Karpas-422 (cell line): ENCODE measurements around the gene CCDC192. TPM values are rescaled to one million over a fixed set of nuclear protein-coding genes. Genes with fewer than 3 reads are reported as not detected.
A peak's percentile ranks its signal among the peaks of the same experiment; 100 is the strongest.
"Not testable (repeated sequence)": the region's sequence is repeated elsewhere in the genome, so short reads cannot be mapped to it uniquely, and the experiment has no call there.

Experiments used
- DNase-seq: peaks from one replicate; pipeline ENCODE4 v3.0.0-alpha.2; 2015
- H2AFZ ChIP-seq: fragments of 200-600 bp; sonication (generic); 2 replicates; pipeline ENCODE4 v1.6.1; 2014; ENCODE audit warnings: antibody characterized with exemption, low read length, mixed read lengths
- H3K27ac ChIP-seq: fragments of 200-600 bp; sonication (generic); 2 replicates; pipeline ENCODE4 v1.5.1; 2014; ENCODE audit warnings: mild to moderate bottlenecking, low read length, moderate library complexity
- H3K27me3 ChIP-seq: fragments of 200-600 bp; sonication (generic); 2 replicates; pipeline ENCODE4 v1.6.1; 2014; ENCODE audit warnings: low read length, mixed read lengths
- H3K36me3 ChIP-seq: fragments of 200-600 bp; sonication (generic); 2 replicates; pipeline ENCODE4 v1.6.1; 2014; ENCODE audit warnings: low read length, mixed read lengths; ENCODE audit not compliant: insufficient read depth
- H3K4me1 ChIP-seq: fragments of 200-600 bp; sonication (generic); 2 replicates; pipeline ENCODE4 v1.6.1; 2014; ENCODE audit warnings: mild to moderate bottlenecking, low read length, mixed read lengths
- H3K4me2 ChIP-seq: fragments of 200-600 bp; sonication (generic); 2 replicates; pipeline ENCODE4 v1.6.1; 2014; ENCODE audit warnings: low read length, low read depth, mild to moderate bottlenecking; ENCODE audit not compliant: poor library complexity, severe bottlenecking
- H3K4me3 ChIP-seq: fragments of 200-600 bp; sonication (generic); 2 replicates; pipeline ENCODE4 v1.5.1; 2014; ENCODE audit warnings: mild to moderate bottlenecking, antibody characterized with exemption, low read length, mixed read lengths
- H3K79me2 ChIP-seq: fragments of 200-600 bp; sonication (generic); 2 replicates; pipeline ENCODE4 v1.6.1; 2014; ENCODE audit warnings: mild to moderate bottlenecking, low read length, mixed read lengths
- H3K9ac ChIP-seq: fragments of 200-600 bp; sonication (generic); 2 replicates; pipeline ENCODE4 v1.6.0; 2014; ENCODE audit warnings: low read length
- H3K9me2 ChIP-seq: fragments of 200-600 bp; sonication (generic), shearing (Covaris generic); replicated peaks from 2 replicates; pipeline ENCODE4 v1.6.0; 2014; ENCODE audit warnings: mild to moderate bottlenecking, low read length, moderate library complexity; ENCODE audit not compliant: insufficient read depth
- H3K9me3 ChIP-seq: fragments of 300-700, 200-600 bp; sonication (generic); 2 replicates; pipeline ENCODE4 v1.6.1; 2014; ENCODE audit warnings: low read length, mixed read lengths
- H4K20me1 ChIP-seq: fragments of 200-600 bp; sonication (generic); 2 replicates; pipeline ENCODE4 v1.6.1; 2014; ENCODE audit warnings: mild to moderate bottlenecking, antibody characterized with exemption, low read length, low read depth; ENCODE audit not compliant: insufficient read depth
- total RNA-seq: library from RNA; depleted of rRNA; stranded (reverse); fragments of >200 nt; shearing (Covaris generic); gene quantifications from 2 replicates; pipeline ENCODE4 v1.2.3, GENCODE V29; 2014; ENCODE audit warnings: low replicate concordance

Gene CCDC192
- total RNA-seq, 1 experiment from 2014 or later = not detected

DNA sequence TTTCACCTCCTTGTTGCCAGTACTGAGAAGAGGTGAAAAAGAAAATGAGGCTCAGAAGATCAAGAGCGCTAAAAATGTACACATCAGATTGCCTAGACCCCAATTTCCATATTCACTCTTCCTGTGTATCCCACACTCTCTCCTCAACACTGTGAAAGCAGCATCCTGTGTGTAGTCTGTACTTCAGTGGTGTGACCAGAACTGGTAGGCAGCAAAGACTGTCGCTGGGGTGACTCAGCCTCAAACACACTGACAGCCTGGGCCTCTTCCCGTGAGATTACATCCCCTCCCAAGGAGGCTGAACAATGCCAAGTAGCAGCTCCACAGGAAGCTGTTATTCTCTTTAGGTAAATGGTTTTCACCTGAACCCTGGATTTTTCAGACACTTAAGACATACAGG is 135.5 kb downstream of the CCDC192 start:
- Histone ChIP-seq H3K9ac (peak overlapping the region; percentile 2; the same call in 1 of the 2 replicates), H3K4me3 (no peak overlapping the region), H3K27me3 (no peaks in the 10 kb centered on the region), H3K4me2 (peak overlapping the region; percentile 8), H3K4me1 (peaks cover 70% of the 10 kb centered on the region), H2AFZ (peak overlapping the region; percentile 39; the same call in 1 of the 2 replicates), H3K79me2 (no peaks in the 10 kb centered on the region), H3K36me3 (peaks cover 15% of the 10 kb centered on the region; the same call in 1 of the 2 replicates), H4K20me1 (no peaks in the 10 kb centered on the region), H3K27ac (peak overlapping the region; percentile 94), H3K9me2 (no peaks in the 10 kb centered on the region), H3K9me3 (peaks cover 9% of the 10 kb centered on the region; the same call in 1 of the 2 replicates)
- peak; percentile 55 for DNase-seq

- Histone ChIP-seq H3K9me3 (peaks cover 9% of the 10 kb centered on the region; the same call in 1 of the 2 replicates), H3K9me2 (no peaks in the 10 kb centered on the region), H3K27me3 (no peaks in the 10 kb centered on the region), H2AFZ (peak overlapping the region; percentile 39; the same call in 1 of the 2 replicates), H3K36me3 (peaks cover 15% of the 10 kb centered on the region; the same call in 1 of the 2 replicates), H4K20me1 (no peaks in the 10 kb centered on the region), H3K79me2 (no peaks in the 10 kb centered on the region), H3K27ac (peak overlapping the region; percentile 94), H3K9ac (peak overlapping the region; percentile 2; the same call in 1 of the 2 replicates), H3K4me2 (peak overlapping the region; percentile 8), H3K4me1 (peaks cover 70% of the 10 kb centered on the region), H3K4me3 (no peak overlapping the region)
- peak; percentile 63 for DNase-seq
These were observed 135.9 kb downstream of the CCDC192 start for GRCh38 chr5:127839072-127839471.

GRCh38 chr5:127839496-127840197 is 136.5 kb downstream of the CCDC192 start:
- Histone ChIP-seq H3K4me1 (peaks cover 70% of the 10 kb centered on the region), H3K4me3 (0 out of 2 replicates have a peak overlapping the region, but pooled peaks have one; percentile 10), H3K27ac (peak overlapping the region; percentile 94), H3K79me2 (no peaks in the 10 kb centered on the region), H2AFZ (peak overlapping the region; percentile 74; the same call in 1 of the 2 replicates), H3K36me3 (peaks cover 15% of the 10 kb centered on the region; the same call in 1 of the 2 replicates), H3K27me3 (no peaks in the 10 kb centered on the region), H3K4me2 (peak overlapping the region; percentile 46), H3K9ac (peak overlapping the region; percentile 30; the same call in 1 of the 2 replicates), H3K9me2 (no peaks in the 10 kb centered on the region), H4K20me1 (no peaks in the 10 kb centered on the region), H3K9me3 (peaks cover 9% of the 10 kb centered on the region; the same call in 1 of the 2 replicates)
- DNase-seq = peak; percentile 52

DNA sequence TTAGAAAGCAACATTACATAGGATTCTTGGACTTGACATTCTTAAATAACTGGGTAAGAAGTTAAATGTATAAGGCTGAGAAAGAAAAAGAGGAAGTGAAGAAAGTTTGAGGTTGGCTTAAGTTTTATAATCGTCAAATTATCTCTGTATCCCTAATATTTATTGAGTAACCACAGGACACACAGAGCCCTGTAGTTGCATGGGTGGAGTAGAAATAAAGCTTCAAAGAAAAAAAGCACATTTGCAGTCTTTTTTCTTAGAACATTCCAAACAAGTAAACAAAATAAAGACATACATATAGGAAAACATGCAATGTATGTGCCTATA is 137.0 kb downstream of the CCDC192 start:
- H3K9ac ChIP-seq = peak overlapping the region; percentile 30; the same call in 1 of the 2 replicates
- H3K27me3 ChIP-seq = no peaks in the 10 kb centered on the region
- no peaks in the 10 kb centered on the region for H3K9me2 ChIP-seq
- peak; percentile 76 for DNase-seq
- H3K36me3 ChIP-seq = peaks cover 15% of the 10 kb centered on the region; the same call in 1 of the 2 replicates
- peak overlapping the region; percentile 46 for H3K4me2 ChIP-seq
- H4K20me1 ChIP-seq = no peaks in the 10 kb centered on the region
- peaks cover 70% of the 10 kb centered on the region for H3K4me1 ChIP-seq
- 0 out of 2 replicates have a peak overlapping the region, but pooled peaks have one; percentile 10 for H3K4me3 ChIP-seq
- peak overlapping the region; percentile 94 for H3K27ac ChIP-seq
- H3K79me2 ChIP-seq = no peaks in the 10 kb centered on the region
- H3K9me3 ChIP-seq = peaks cover 9% of the 10 kb centered on the region; the same call in 1 of the 2 replicates
- H2AFZ ChIP-seq = peak overlapping the region; percentile 74; the same call in 1 of the 2 replicates

- Histone ChIP-seq H3K79me2 (no peaks in the 10 kb centered on the region), H3K4me2 (peak overlapping the region; percentile 37), H2AFZ (peak overlapping the region; percentile 9; the same call in 1 of the 2 replicates), H4K20me1 (no peaks in the 10 kb centered on the region), H3K4me1 (peaks cover 70% of the 10 kb centered on the region), H3K36me3 (peaks cover 13% of the 10 kb centered on the region; the same call in 1 of the 2 replicates), H3K9ac (peak overlapping the region; percentile 39), H3K9me3 (peaks cover 9% of the 10 kb centered on the region; the same call in 1 of the 2 replicates), H3K9me2 (no peaks in the 10 kb centered on the region), H3K27me3 (no peaks in the 10 kb centered on the region), H3K4me3 (no peak overlapping the region), H3K27ac (peak overlapping the region; percentile 94)
- peak; percentile 52 for DNase-seq
These were observed 137.6 kb downstream of the CCDC192 start for GRCh38 chr5:127840809-127841208.

- Histone ChIP-seq H3K27ac (peak overlapping the region; percentile 86), H3K9ac (peak overlapping the region; percentile 18; the same call in 1 of the 2 replicates), H3K36me3 (no peaks in the 10 kb centered on the region), H3K4me3 (no peak overlapping the region), H3K9me2 (no peaks in the 10 kb centered on the region), H3K9me3 (no peaks in the 10 kb centered on the region), H3K4me2 (no peak overlapping the region), H3K79me2 (no peaks in the 10 kb centered on the region), H4K20me1 (no peaks in the 10 kb centered on the region), H3K27me3 (no peaks in the 10 kb centered on the region), H2AFZ (peak overlapping the region; percentile 57; the same call in 1 of the 2 replicates), H3K4me1 (peaks cover 79% of the 10 kb centered on the region)
- DNase-seq = peak; percentile 40
These were observed 141.4 kb downstream of the CCDC192 start for GRCh38 chr5:127844581-127845021.

DNA sequence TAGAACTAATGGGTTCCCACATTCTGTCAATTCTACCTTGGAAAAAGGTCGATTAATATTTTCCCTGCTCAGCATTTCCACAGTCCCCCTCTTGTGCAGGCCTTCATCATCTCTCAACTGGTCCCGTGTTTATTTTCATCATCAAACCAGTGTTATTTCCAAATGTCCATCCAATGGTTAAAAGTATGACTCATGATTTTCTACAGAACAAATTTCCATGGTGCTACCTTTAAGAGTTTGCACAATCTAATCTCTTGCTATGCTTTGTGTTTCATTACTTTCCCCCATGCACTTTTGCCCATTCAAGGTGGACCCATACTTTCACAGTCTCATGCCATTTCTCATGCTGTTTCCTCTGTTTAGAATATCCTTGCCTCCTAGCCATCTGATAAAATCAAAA is 143.7 kb downstream of the CCDC192 start:
- Histone ChIP-seq H3K79me2 (no peaks in the 10 kb centered on the region), H3K36me3 (no peaks in the 10 kb centered on the region), H3K9me3 (no peaks in the 10 kb centered on the region), H3K27me3 (no peaks in the 10 kb centered on the region), H3K9ac (no peak overlapping the region), H3K4me3 (no peak overlapping the region), H4K20me1 (no peaks in the 10 kb centered on the region), H3K4me1 (peaks cover 79% of the 10 kb centered on the region), H3K9me2 (no peaks in the 10 kb centered on the region), H3K4me2 (no peak overlapping the region), H2AFZ (no peak overlapping the region), H3K27ac (peak overlapping the region; percentile 77)
- peak; percentile 44 for DNase-seq

GRCh38 chr5:127847641-127848040 is 144.4 kb downstream of the CCDC192 start:
- Histone ChIP-seq H3K9ac (peak overlapping the region; percentile 77), H3K27ac (peak overlapping the region; percentile 100), H3K4me2 (peak overlapping the region; percentile 79), H3K4me1 (peaks cover 79% of the 10 kb centered on the region)
- H3K9me2 ChIP-seq, H3K27me3 ChIP-seq, H3K36me3 ChIP-seq, H4K20me1 ChIP-seq, DNase-seq, H3K79me2 ChIP-seq, H2AFZ ChIP-seq, H3K4me3 ChIP-seq, H3K9me3 ChIP-seq: not testable (repeated sequence)
